ENCODE data around the gene RAX2. TPM values are rescaled to one million over a fixed set of nuclear protein-coding genes. Genes with fewer than 3 reads are reported as not detected.

Gene RAX2
- total RNA-seq, 1 experiment from 2014 or later: not detected

GRCh38 chr19:3803986-3804385 lies 32.0 kb upstream of the RAX2 start:
- no peaks in the 10 kb centered on the region for H3K9me3 Mint-ChIP-seq (ENCODE audit: low read depth, unreplicated experiment)
- no TSS peak for BruUV-seq (replicated peaks)
- TF ChIP-seq CTCF (IDR thresholded peaks at IDR 0.05; ENCODE audit: unreplicated experiment): no peak

DNA sequence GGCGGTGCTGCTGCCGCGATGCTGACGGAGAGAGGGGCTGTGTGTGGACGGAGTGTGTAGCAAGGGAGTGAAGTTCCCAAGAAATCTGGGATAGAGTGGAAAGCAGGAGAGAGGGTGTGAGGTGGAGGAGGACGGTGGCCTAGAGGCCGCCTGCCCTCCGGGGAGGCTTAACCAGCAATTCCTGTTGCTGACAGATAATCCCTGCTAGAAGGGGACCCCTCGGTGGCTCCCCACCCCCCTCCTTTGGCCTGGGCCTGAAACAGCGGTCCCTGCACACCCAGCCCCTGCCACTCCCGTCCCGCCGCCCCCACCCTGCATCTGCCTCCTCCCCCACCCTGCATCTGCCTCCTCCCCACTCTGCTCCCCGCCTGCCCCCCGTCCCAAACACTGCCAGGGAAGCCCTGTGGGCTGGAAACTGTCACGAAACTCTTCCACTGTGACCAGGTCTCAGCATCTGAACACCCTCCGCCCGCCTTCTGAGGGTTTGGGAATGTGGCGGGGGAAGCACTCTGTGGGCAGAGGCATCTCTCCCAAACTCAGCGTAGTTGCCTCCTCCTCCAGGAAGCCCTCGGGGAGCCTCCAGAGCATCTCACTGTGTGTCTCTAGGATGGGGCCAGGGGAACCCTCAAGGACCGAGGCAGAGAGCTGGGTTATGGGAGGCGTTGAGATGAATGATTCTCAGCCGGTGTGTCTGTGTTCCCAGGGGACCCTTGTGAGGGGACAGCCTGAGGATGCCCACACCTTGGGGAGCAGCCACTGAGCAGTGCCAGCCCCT lies 31.3 kb upstream of the RAX2 start:
- Mint-ChIP-seq H3K27ac (ENCODE audit: unreplicated experiment) (no peak overlapping the region), H3K36me3 (ENCODE audit: insufficient read depth, unreplicated experiment) (no peaks in the 10 kb centered on the region), H3K9me3 (ENCODE audit: low read depth, unreplicated experiment) (no peaks in the 10 kb centered on the region), H3K4me3 (ENCODE audit: low read depth, unreplicated experiment) (no peak overlapping the region), H3K27me3 (ENCODE audit: unreplicated experiment) (peaks cover 44% of the 10 kb centered on the region), H3K4me1 (ENCODE audit: low read depth, unreplicated experiment) (no peaks in the 10 kb centered on the region)
- CTCF ChIA-PET: no interaction called here
- intact Hi-C loops (cut with micrococcal nuclease; ENCODE audit: unreplicated experiment): no loop called here
- TF ChIP-seq CTCF (IDR thresholded peaks at IDR 0.05; ENCODE audit: unreplicated experiment): no peak
- DNase-seq: no peak
- no TSS peak for BruUV-seq (replicated peaks)

More at GRCh38 chr19:3803986-3804385, 32.0 kb upstream of the RAX2 start:
- Mint-ChIP-seq H3K27me3 (ENCODE audit: unreplicated experiment) (peaks cover 40% of the 10 kb centered on the region), H3K27ac (ENCODE audit: unreplicated experiment) (no peak overlapping the region), H3K4me1 (ENCODE audit: low read depth, unreplicated experiment) (no peaks in the 10 kb centered on the region), H3K36me3 (ENCODE audit: insufficient read depth, unreplicated experiment) (no peaks in the 10 kb centered on the region), H3K4me3 (ENCODE audit: low read depth, unreplicated experiment) (no peak overlapping the region)
- CTCF ChIA-PET: no interaction called here
- DNase-seq: no peak
- intact Hi-C loops (cut with micrococcal nuclease; ENCODE audit: unreplicated experiment): no loop called here

DNA sequence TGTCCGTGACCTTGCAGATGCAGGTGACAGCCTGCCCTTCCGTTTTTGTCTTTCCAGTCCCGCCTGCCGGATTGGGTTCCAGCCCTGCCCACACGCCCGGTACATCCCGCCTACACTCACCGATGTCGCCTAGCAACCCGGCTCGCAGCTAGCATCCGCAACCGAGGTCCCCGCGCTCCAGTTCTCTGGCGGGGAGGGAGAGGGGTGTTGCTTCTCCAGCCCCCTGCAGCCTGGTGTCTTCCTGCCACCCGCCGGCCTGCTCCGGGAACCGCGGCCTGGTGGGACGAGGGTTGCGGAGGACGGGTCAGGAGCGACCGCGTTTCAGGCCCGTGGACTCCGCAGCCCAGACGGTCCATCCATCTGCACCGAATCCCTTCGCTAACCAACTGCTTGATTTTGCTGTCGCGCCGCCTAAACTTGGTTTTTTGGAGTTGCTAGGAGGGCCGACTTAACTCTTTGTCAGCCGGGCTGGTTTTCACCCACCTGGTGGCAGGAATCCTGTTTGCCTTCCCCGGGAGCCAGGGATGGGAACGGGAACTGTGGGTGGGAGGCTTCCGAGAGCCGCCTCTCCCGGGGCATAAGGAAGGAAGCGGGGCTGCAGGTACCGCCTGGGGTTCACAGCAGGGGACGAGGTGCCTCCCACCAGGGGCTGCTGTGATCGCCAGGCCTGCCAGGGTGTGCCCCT lies 29.5 kb upstream of the RAX2 start:
- no TSS peak for BruUV-seq (replicated peaks)
- no peak for DNase-seq
- TF ChIP-seq CTCF (IDR thresholded peaks at IDR 0.05; ENCODE audit: unreplicated experiment): no peak
- Mint-ChIP-seq H3K27ac (ENCODE audit: unreplicated experiment) (no peak overlapping the region), H3K36me3 (ENCODE audit: insufficient read depth, unreplicated experiment) (no peaks in the 10 kb centered on the region), H3K4me1 (ENCODE audit: low read depth, unreplicated experiment) (no peaks in the 10 kb centered on the region), H3K4me3 (ENCODE audit: low read depth, unreplicated experiment) (no peak overlapping the region), H3K27me3 (ENCODE audit: unreplicated experiment) (peaks cover 53% of the 10 kb centered on the region), H3K9me3 (ENCODE audit: low read depth, unreplicated experiment) (peaks cover 4% of the 10 kb centered on the region)
- CTCF ChIA-PET: no interaction called here
- intact Hi-C loops (cut with micrococcal nuclease; ENCODE audit: unreplicated experiment): no loop called here

- peaks cover 6% of the 10 kb centered on the region for H3K9me3 Mint-ChIP-seq (ENCODE audit: low read depth, unreplicated experiment)
- intact Hi-C loops (cut with micrococcal nuclease; ENCODE audit: unreplicated experiment): no loop called here
- peaks cover 57% of the 10 kb centered on the region for H3K27me3 Mint-ChIP-seq (ENCODE audit: unreplicated experiment)
- no peak for DNase-seq
- no peak overlapping the region for H3K27ac Mint-ChIP-seq (ENCODE audit: unreplicated experiment)
- CTCF ChIA-PET: no interaction called here
- H3K4me1 Mint-ChIP-seq (ENCODE audit: low read depth, unreplicated experiment): no peaks in the 10 kb centered on the region
- no peak for TF ChIP-seq CTCF (IDR thresholded peaks at IDR 0.05; ENCODE audit: unreplicated experiment)
- no TSS peak for BruUV-seq (replicated peaks)
- H3K4me3 Mint-ChIP-seq (ENCODE audit: low read depth, unreplicated experiment): no peak overlapping the region
- no peaks in the 10 kb centered on the region for H3K36me3 Mint-ChIP-seq (ENCODE audit: insufficient read depth, unreplicated experiment)
Measured at GRCh38 chr19:3800996-3801395, 29.0 kb upstream of the RAX2 start.
